VCaP (cell line): ENCODE data around the gene PRKG1.
A peak's percentile ranks its signal among the peaks of the same experiment; 100 is the strongest.

Experiments
- H3K27ac ChIP-seq: fragments of 450-650 bp; 2 replicates; pipeline ENCODE4 v1.5.1; 2017
- TF ChIP-seq, protein P1 (sequence below): fragments of 450-650 bp; conservative IDR thresholded peaks from 2 replicates; pipeline ENCODE4 v1.5.1; 2017; ENCODE audit warnings: mild to moderate bottlenecking, moderate library complexity

PRKG1 gene

DNA sequence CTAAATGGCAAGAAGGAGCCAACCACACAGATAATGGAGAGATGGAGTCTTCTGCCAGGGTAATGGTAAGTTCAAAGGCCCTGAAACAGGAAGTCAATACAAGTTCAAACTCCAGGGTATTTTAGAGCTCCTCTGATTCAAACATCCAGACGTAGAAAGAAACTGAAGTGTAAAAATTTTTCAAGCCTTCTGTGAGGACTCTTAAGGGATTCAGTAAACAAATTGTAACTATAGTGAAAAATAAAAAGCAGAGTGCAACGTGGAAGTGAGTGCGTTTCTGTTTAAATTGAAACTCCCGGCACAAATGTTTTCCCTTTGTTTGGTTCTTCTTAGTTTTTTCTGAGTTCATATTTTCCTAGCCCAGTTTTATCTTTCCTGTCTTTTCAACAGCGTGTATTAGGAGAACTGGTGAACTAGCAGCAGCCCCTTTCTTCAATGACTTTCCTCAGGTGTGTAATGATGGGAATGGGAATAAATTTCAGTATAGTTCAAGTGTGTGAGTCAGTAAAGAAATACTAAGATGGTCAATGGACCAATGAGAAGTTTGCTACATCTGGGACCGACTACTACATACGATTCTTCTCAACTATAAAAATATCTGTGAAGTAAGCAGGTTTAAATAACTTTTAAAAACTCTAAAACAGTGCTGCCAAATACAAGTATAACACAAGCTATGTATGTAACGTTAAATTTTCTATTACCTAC, 326.3 kb downstream of the PRKG1 start:
- TF ChIP-seq, protein P1, sequence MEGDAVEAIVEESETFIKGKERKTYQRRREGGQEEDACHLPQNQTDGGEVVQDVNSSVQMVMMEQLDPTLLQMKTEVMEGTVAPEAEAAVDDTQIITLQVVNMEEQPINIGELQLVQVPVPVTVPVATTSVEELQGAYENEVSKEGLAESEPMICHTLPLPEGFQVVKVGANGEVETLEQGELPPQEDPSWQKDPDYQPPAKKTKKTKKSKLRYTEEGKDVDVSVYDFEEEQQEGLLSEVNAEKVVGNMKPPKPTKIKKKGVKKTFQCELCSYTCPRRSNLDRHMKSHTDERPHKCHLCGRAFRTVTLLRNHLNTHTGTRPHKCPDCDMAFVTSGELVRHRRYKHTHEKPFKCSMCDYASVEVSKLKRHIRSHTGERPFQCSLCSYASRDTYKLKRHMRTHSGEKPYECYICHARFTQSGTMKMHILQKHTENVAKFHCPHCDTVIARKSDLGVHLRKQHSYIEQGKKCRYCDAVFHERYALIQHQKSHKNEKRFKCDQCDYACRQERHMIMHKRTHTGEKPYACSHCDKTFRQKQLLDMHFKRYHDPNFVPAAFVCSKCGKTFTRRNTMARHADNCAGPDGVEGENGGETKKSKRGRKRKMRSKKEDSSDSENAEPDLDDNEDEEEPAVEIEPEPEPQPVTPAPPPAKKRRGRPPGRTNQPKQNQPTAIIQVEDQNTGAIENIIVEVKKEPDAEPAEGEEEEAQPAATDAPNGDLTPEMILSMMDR = no peak
- H3K27ac ChIP-seq = no peak overlapping the region

DNA sequence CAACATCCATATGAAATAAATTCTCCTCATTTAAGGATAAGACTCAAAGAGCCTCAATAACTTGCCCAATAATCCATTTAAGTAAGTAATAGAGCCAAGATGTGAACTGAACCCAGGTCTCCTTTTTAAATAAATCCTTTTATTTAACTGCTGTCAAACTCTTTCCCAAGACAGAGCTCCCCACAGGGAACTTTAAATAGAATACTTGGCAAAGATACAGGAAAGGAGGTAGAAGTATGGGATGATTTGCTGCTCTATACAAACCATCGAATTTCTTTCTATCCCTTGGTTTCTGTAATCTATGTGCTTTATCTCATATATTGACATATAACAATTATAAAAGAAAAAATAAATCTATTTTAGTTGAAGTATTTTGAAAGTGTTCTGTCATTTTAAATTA, 329.2 kb downstream of the PRKG1 start:
- H3K27ac ChIP-seq = no peak overlapping the region
- TF ChIP-seq, protein P1 = no peak

DNA sequence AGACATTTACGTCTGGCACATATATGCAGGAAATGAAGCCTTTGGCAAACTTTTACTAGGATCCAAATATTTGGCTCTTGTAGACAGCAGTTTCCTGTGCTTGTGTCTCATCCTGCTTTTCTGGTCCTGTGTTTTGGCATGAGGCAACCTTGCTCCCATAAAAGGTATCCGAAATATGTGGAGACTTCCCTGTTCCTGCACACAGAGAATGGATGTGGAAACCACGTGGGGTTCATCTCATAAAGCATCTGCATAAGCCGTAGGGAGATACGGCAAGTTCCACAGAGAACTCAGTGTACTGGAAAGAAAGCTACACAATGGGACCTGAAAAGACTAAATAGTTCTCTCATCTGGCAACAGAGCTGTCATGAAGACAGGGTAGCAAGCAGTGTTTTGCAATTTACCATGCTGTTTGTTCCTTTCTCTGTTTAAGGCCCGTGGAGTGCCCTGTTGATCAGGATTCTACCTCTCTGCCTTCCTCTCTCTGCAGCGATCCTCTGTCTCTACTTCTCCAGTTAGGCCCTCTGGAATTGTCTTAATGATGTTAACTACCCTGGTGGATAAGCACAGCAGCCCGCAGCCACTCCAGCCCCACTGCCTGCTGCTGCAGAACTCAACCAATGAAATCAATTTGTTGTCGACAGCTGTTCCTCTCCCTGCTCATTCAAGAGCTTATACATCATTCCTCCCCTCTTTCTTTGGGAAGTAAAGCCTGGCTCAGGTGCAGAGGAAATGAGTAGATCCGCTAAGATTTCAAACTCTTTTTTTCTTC, 331.5 kb downstream of the PRKG1 start:
- TF ChIP-seq, protein P1 = no peak

DNA sequence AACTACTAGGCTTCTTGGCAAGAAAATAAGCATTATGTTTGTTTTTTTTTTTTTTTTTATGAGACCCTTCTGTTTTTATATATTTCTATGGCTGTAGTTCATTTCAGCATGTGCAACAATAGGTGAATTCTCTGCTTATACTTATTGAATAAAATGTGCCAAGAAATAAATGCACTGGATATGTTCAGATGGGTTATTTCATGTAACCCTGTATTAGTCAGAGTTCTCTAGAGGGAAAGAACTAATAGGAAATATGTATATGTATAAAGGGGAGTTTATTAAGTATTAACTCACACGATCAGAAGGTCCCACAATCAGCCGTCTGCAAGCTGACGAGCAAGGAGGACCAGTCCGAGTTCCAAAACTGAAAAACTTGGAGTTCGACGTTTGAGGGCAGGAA, 332.3 kb downstream of the PRKG1 start:
- H3K27ac ChIP-seq = peak overlapping the region; percentile 77
- TF ChIP-seq, protein P1 = no peak

More for the DNA sequence above, 331.5 kb downstream of the PRKG1 start:
- peak overlapping the region; percentile 77 for H3K27ac ChIP-seq

DNA sequence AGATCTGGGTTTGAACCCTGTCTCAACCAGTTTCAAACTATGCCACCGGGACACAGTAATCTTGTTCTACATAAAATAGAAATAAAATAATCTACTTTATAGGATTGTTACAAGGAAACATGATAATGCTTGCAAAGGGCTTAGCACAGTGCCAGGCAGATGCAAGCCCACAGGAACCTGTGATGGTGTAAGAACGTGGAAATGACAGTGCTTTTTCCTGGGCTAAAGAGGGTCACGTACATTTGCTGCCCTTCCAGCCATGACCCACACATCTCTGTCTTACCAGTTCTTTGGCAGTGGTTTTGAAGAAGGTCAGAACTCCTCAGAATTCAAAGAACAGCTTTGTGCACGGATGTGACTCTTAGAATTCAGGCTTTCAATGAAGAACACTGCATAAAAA, 342.2 kb downstream of the PRKG1 start:
- TF ChIP-seq, protein P1 = no peak
- no peak overlapping the region for H3K27ac ChIP-seq

DNA sequence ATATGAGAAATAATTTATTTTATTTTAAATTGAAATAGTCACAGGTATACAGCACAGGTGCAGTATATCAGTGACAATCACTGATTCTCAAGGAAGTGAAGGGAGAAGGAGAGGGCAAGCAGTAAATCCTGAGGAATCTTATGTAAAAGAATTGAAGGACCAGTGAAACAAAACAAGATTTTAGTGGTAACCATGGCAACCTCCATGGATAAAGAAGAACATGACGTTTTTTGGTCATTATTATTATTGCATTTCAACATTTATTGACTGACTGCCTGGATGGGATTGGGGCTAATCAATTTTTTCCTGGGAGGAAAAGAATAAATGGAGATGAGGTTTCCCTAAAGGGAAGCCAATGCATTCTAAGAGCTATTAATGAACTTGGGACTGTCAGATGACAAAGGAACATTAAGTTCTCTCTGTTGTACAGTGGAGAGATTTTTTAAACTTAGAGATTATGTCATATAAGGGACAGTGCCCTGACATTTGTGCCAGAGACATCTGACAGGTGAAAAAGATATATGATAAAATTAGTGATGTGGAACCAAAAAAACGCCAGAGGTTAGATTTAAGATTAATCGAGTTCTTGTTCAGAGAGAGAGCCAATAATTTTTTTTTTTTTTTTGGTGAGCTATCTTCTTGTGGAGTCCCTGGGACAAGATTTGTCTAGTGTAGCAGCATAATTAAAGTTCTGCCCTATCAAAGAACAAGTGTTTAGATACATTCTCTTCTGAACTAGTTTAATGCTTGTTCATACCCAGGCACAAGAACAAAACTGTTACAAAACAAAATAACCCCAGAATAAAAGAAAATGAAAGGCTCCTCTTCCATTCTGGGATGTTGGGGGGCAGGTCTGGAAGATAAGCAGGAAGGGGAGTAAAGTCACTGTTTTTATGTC, 345.2 kb downstream of the PRKG1 start:
- H3K27ac ChIP-seq = no peak overlapping the region
- TF ChIP-seq, protein P1 = no peak

DNA sequence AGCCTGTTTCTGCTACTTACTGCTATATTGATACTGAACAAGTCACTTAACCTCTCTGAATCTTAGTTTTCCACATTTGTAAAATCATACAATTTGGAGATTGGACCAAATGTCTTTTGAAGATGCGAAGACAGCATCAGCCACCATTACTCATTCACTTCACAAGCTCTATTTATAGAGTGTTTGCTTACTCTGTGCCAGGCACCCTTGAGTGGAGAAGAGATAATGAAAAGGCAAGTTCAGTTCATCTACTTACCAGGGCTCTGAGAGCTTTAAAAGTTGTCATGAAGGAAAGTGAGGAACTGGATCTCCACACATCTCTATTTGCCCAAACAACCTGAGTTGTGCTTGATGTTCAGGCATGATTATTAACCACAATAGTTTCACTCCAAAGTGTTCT, 347.6 kb downstream of the PRKG1 start:
- TF ChIP-seq, protein P1 = no peak
- H3K27ac ChIP-seq = no peak overlapping the region
